T-cell (primary cell): Measurements from ENCODE around the gene SPAG9. TPM values are rescaled to one million over a fixed set of nuclear protein-coding genes. Genes with fewer than 3 reads are reported as not detected.

ENCODE experiments used
- ATAC-seq, 4 experiments: fragments of 200-7000 bp in 3 of 4; fragments of 150-1000 bp in 1 of 4; cut with Tn5 transposase; replicated peaks in 1 of 4; 1 replicate in 3 of 4; 2 replicates in 1 of 4; pipeline ENCODE4 v1.10.0; 2021; ENCODE audit warnings: moderate library complexity in 3 of 4, mild to moderate bottlenecking in 2 of 4, moderate number of reproducible peaks in 1 of 4
- CTCF ChIA-PET, 2 donors: fragments of 300-600 bp; sonication (Branson Sonifier 250); formaldehyde crosslinking; loops; one replicate each; lab custom pipeline; 2022; ENCODE audit warnings: antibody characterized with exemption in 2 of 2; lab: Charles Lee
- POLR2A ChIA-PET, 2 donors: fragments of 300-600 bp; sonication (Branson Sonifier 250); formaldehyde crosslinking; loops; one replicate each; lab custom pipeline; 2022; ENCODE audit warnings: antibody characterized with exemption in 2 of 2; lab: Charles Lee
- DNase-seq, 35 experiments: peaks; one replicate each; pipeline versions ENCODE4 v3.0.0 to v3.0.0-alpha.2; 2013 to 2023
- H3K27ac ChIP-seq: one replicate; pipeline ENCODE4 v1.5.1; 2013; ENCODE audit warnings: low read length
- H3K27me3 ChIP-seq, 2 experiments: replicated peaks in 1 of 2; 1 replicate in 1 of 2; 2 replicates in 1 of 2; pipeline versions ENCODE4 v1.6.1 to v1.7.0; 2013; ENCODE audit warnings: low read length in 1 of 2, mixed read lengths in 1 of 2; ENCODE audit not compliant: control insufficient read depth in 2 of 2, insufficient read depth in 2 of 2; ENCODE audit errors: extremely low read depth in 1 of 2
- H3K36me3 ChIP-seq, 2 donors: 1 replicate in 1 of 2; 2 replicates in 1 of 2; pipeline versions ENCODE4 v1.6.1 to v1.7.0; 2013; ENCODE audit warnings: low read length in 1 of 2; ENCODE audit not compliant: control insufficient read depth in 2 of 2, insufficient read depth in 1 of 2; ENCODE audit errors: extremely low read depth in 1 of 2
- H3K4me1 ChIP-seq, 2 experiments: 1 replicate in 1 of 2; 2 replicates in 1 of 2; pipeline versions ENCODE4 v1.6.1 to v1.7.0; 2013; ENCODE audit warnings: low read length in 2 of 2, mixed read lengths in 1 of 2; ENCODE audit not compliant: insufficient read depth in 2 of 2, control insufficient read depth in 1 of 2; ENCODE audit errors: extremely low read depth in 1 of 2
- H3K4me3 ChIP-seq, 2 donors: 1 replicate in 1 of 2; 2 replicates in 1 of 2; pipeline versions ENCODE4 v1.5.1 to v1.7.0; 2013; ENCODE audit warnings: mild to moderate bottlenecking in 2 of 2, low read length in 1 of 2, moderate library complexity in 1 of 2; ENCODE audit not compliant: control insufficient read depth in 1 of 2; ENCODE audit errors: extremely low read depth in 1 of 2
- H3K9me3 ChIP-seq: 2 replicates; pipeline ENCODE4 v1.7.0; 2013
- H3K27ac Mint-ChIP-seq, 2 donors: one replicate each; pipeline ENCODE4 v1.8.0; 2020 to 2021; ENCODE audit warnings: mild to moderate bottlenecking in 2 of 2, mixed read lengths in 2 of 2
- H3K27me3 Mint-ChIP-seq, 2 donors: one replicate each; pipeline ENCODE4 v1.8.0; 2021 to 2022; ENCODE audit warnings: mixed read lengths in 2 of 2
- H3K36me3 Mint-ChIP-seq: one replicate; pipeline ENCODE4 v1.8.0; 2021; ENCODE audit warnings: mixed read lengths
- H3K4me1 Mint-ChIP-seq, 3 donors: one replicate each; pipeline ENCODE4 v1.8.0; 2020 to 2022; ENCODE audit warnings: mixed read lengths in 3 of 3, mild to moderate bottlenecking in 1 of 3
- H3K4me3 Mint-ChIP-seq, 3 donors: one replicate each; pipeline ENCODE4 v1.8.0; 2020 to 2022; ENCODE audit warnings: mild to moderate bottlenecking in 3 of 3, mixed read lengths in 3 of 3, moderate library complexity in 3 of 3
- H3K9me3 Mint-ChIP-seq, 3 donors: one replicate each; pipeline ENCODE4 v1.8.0; 2020 to 2022; ENCODE audit warnings: mixed read lengths in 3 of 3
- WGBS: methylation state at CpG from one replicate; pipeline ENCODE4 v1.1.5; 2013; ENCODE audit warnings: missing lambda C conversion rate; ENCODE audit not compliant: insufficient coverage; 5-methylcytosine and 5-hydroxymethylcytosine counted together
- total RNA-seq, 35 experiments: library from RNA in 6 of 35; stranded (reverse) in 6 of 35; fragments of 120-200 nt in 1 of 35; gene quantifications; one replicate each; pipeline versions ENCODE4 v1.2.1 to v1.2.4 and lab custom pipeline; 2013 to 2026

SPAG9 gene
- total RNA-seq, 5 donors from 2014 or later (not counting 1 experiment from before 2014, with no cell fraction given), result 48.9 to 61.8 (median 51.9) TPM

GRCh38 chr17:51054748-51055147, 65.9 kb downstream of the SPAG9 start:
- no CpG with 5 or more reads among the region's 4 CpGs for WGBS
- no peaks in the 10 kb centered on the region for H3K9me3 ChIP-seq
- H3K27ac Mint-ChIP-seq, result no peak overlapping the region
- no peak overlapping the region for H3K4me3 ChIP-seq
- ATAC-seq (no peak), DNase-seq (no peak)
- no peaks in the 10 kb centered on the region for H3K27me3 ChIP-seq
- peaks cover 0 to 21% (median 19%) of the 10 kb centered on the region in 3 donors for H3K4me1 Mint-ChIP-seq
- no peak overlapping the region for H3K27ac ChIP-seq
- peaks cover 0 to 3% of the 10 kb centered on the region in 2 donors for H3K36me3 ChIP-seq
- CTCF ChIA-PET, result interaction anchor here (0.6 to 7.1 kb wide), 6 partner anchors 12 to 209 kb away, joined by 3 to 75 read pairs (median 4); no protein-coding TSS in a partner anchor
- H3K36me3 Mint-ChIP-seq, result peaks cover 12% of the 10 kb centered on the region
- H3K27me3 Mint-ChIP-seq, result no peaks in the 10 kb centered on the region
- POLR2A ChIA-PET, result no interaction called here
- H3K4me3 Mint-ChIP-seq, result no peak overlapping the region
- no peaks in the 10 kb centered on the region for H3K4me1 ChIP-seq
- no peaks in the 10 kb centered on the region for H3K9me3 Mint-ChIP-seq

GRCh38 chr17:51052235-51052634, 68.4 kb downstream of the SPAG9 start:
- H3K27ac Mint-ChIP-seq, result no peak overlapping the region
- POLR2A ChIA-PET, result interaction anchor here in 1 of 2 donors (0.5 kb wide), 1 partner anchor 118 kb away, joined by 8 read pairs; no protein-coding TSS in a partner anchor

GRCh38 chr17:51050291-51051033, 70.2 kb downstream of the SPAG9 start:
- H3K27me3 Mint-ChIP-seq, result no peaks in the 10 kb centered on the region
- peaks cover 13% of the 10 kb centered on the region for H3K36me3 Mint-ChIP-seq
- peaks cover 0 to 4% of the 10 kb centered on the region in 2 experiments for H3K4me1 ChIP-seq
- ChIA-PET POLR2A (no interaction called here), CTCF (no interaction called here)
- peaks cover 0 to 12% (median 9%) of the 10 kb centered on the region in 3 donors for H3K4me1 Mint-ChIP-seq
- H3K27ac Mint-ChIP-seq, result no peak overlapping the region
- H3K27ac ChIP-seq, result no peak overlapping the region
- H3K9me3 ChIP-seq, result no peaks in the 10 kb centered on the region
- ATAC-seq (no peak), DNase-seq (no peak)
- H3K36me3 ChIP-seq, result peaks cover 0 to 3% of the 10 kb centered on the region in 2 donors
- H3K4me3 ChIP-seq, result no peak overlapping the region
- WGBS, result no CpG with 5 or more reads among the region's 3 CpGs
- no peaks in the 10 kb centered on the region for H3K9me3 Mint-ChIP-seq
- no peaks in the 10 kb centered on the region for H3K27me3 ChIP-seq
- H3K4me3 Mint-ChIP-seq, result no peak overlapping the region

More at GRCh38 chr17:51052235-51052634, 68.4 kb downstream of the SPAG9 start:
- ATAC-seq, result no peak
- no peak overlapping the region for H3K4me3 ChIP-seq
- H3K27ac ChIP-seq, result no peak overlapping the region
- H3K36me3 Mint-ChIP-seq, result peaks cover 13% of the 10 kb centered on the region
- CTCF ChIA-PET, result interaction anchor here (0.6 to 7.1 kb wide), 5 partner anchors 41 to 414 kb away, joined by 3 to 75 read pairs (median 4); no protein-coding TSS in a partner anchor
- no peaks in the 10 kb centered on the region for H3K27me3 Mint-ChIP-seq
- no peaks in the 10 kb centered on the region for H3K27me3 ChIP-seq
- H3K36me3 ChIP-seq, result peaks cover 0 to 3% of the 10 kb centered on the region in 2 donors
- H3K9me3 Mint-ChIP-seq, result no peaks in the 10 kb centered on the region
- no peaks in the 10 kb centered on the region for H3K9me3 ChIP-seq
- peaks cover 0 to 21% (median 15%) of the 10 kb centered on the region in 3 donors for H3K4me1 Mint-ChIP-seq
- no CpG with 5 or more reads among the region's 3 CpGs for WGBS
- peaks cover 0 to 4% of the 10 kb centered on the region in 2 experiments for H3K4me1 ChIP-seq
- no peak for DNase-seq
- H3K4me3 Mint-ChIP-seq, result no peak overlapping the region

- H3K27me3 ChIP-seq, result no peaks in the 10 kb centered on the region
- no peaks in the 10 kb centered on the region for H3K36me3 ChIP-seq
- H3K9me3 ChIP-seq, result no peaks in the 10 kb centered on the region
- H3K9me3 Mint-ChIP-seq, result no peaks in the 10 kb centered on the region
- no peak overlapping the region for H3K4me3 ChIP-seq
- no peak overlapping the region for H3K27ac ChIP-seq
- DNase-seq (no peak), ATAC-seq (no peak)
- ChIA-PET POLR2A (interaction anchor here (0.6 to 1.1 kb wide), 5 partner anchors 13 to 108 kb away, joined by 3 to 6 read pairs (median 3); no protein-coding TSS in a partner anchor), CTCF (interaction anchor here (0.6 to 3.5 kb wide), 4 partner anchors 9 to 412 kb away, joined by 3 to 9 read pairs (median 3); partner anchors contain the start of gene ABCC3 (in 1 of the 2))
- peaks cover 20% of the 10 kb centered on the region for H3K36me3 Mint-ChIP-seq
- H3K4me1 Mint-ChIP-seq, result peaks cover 0 to 14% (median 9%) of the 10 kb centered on the region in 3 donors
- H3K27ac Mint-ChIP-seq, result no peak overlapping the region
- no peak overlapping the region for H3K4me3 Mint-ChIP-seq
- WGBS, result 95% methylated on average over 6 of the region's 13 CpGs
- peaks cover 0 to 4% of the 10 kb centered on the region in 2 experiments for H3K4me1 ChIP-seq
- H3K27me3 Mint-ChIP-seq, result no peaks in the 10 kb centered on the region
These were observed 73.9 kb downstream of the SPAG9 start for GRCh38 chr17:51046514-51047384.

GRCh38 chr17:51046046-51046445, 74.6 kb downstream of the SPAG9 start:
- peaks cover 0 to 14% (median 9%) of the 10 kb centered on the region in 3 donors for H3K4me1 Mint-ChIP-seq
- Histone ChIP-seq H3K36me3 (no peaks in the 10 kb centered on the region), H3K27me3 (no peaks in the 10 kb centered on the region), H3K27ac (no peak overlapping the region), H3K4me3 (no peak overlapping the region), H3K9me3 (no peaks in the 10 kb centered on the region), H3K4me1 (peaks cover 0 to 4% of the 10 kb centered on the region in 2 experiments)
- no peak for ATAC-seq
- no CpG with 5 or more reads among the region's 3 CpGs for WGBS
- CTCF ChIA-PET, result interaction anchor here (0.6 to 3.5 kb wide), 3 partner anchors 10 to 411 kb away, joined by 3 to 9 read pairs (median 3); partner anchors contain the start of gene ABCC3 (in 1 of the 2)
- H3K36me3 Mint-ChIP-seq, result peaks cover 20% of the 10 kb centered on the region
- H3K9me3 Mint-ChIP-seq, result no peaks in the 10 kb centered on the region
- H3K27ac Mint-ChIP-seq, result no peak overlapping the region
- DNase-seq, result no peak
- no peaks in the 10 kb centered on the region for H3K27me3 Mint-ChIP-seq
- POLR2A ChIA-PET, result interaction anchor here (0.6 to 1.1 kb wide), 2 partner anchors 12 to 28 kb away, joined by 3 read pairs; no protein-coding TSS in a partner anchor
- H3K4me3 Mint-ChIP-seq, result no peak overlapping the region
